H9 (cell line): ENCODE data around the gene NPAS3. TPM values are rescaled to one million over a fixed set of nuclear protein-coding genes. Genes with fewer than 3 reads are reported as not detected.
A peak's percentile ranks its signal among the peaks of the same experiment; 100 is the strongest.

ENCODE experiments used
- DNase-seq: peaks from one replicate; pipeline ENCODE4 v3.0.0-alpha.2; 2017
- H2AFZ ChIP-seq: one replicate; pipeline ENCODE4 v1.6.1; 2013; ENCODE audit warnings: mild to moderate bottlenecking, low read length, control low read depth, moderate library complexity
- H2AK5ac ChIP-seq: 2 replicates; pipeline ENCODE4 v1.6.1; 2013; ENCODE audit warnings: low read length, control low read depth, mixed read lengths; ENCODE audit not compliant: insufficient read length
- H2BK120ac ChIP-seq: one replicate; pipeline ENCODE4 v1.6.1; 2013; ENCODE audit warnings: low read depth, mild to moderate bottlenecking, low read length, control low read depth, inconsistent platforms; ENCODE audit not compliant: poor library complexity, severe bottlenecking
- H2BK12ac ChIP-seq: 2 replicates; pipeline ENCODE4 v1.6.1; 2013; ENCODE audit warnings: low read length, control low read depth, mixed read lengths, low read depth; ENCODE audit not compliant: insufficient read length
- H2BK15ac ChIP-seq: 2 replicates; pipeline ENCODE4 v1.6.1; 2013; ENCODE audit warnings: low read depth, low read length, control low read depth
- H2BK20ac ChIP-seq: one replicate; pipeline ENCODE4 v1.6.1; 2013; ENCODE audit warnings: low read depth, mild to moderate bottlenecking, low read length, control low read depth, inconsistent platforms; ENCODE audit not compliant: poor library complexity, severe bottlenecking
- H2BK5ac ChIP-seq: 2 replicates; pipeline ENCODE4 v1.6.1; 2013; ENCODE audit warnings: low read length, control low read depth, mixed read lengths; ENCODE audit not compliant: insufficient read length
- H3K14ac ChIP-seq: 2 replicates; pipeline ENCODE4 v1.6.1; 2013; ENCODE audit warnings: low read length, control low read depth; ENCODE audit not compliant: insufficient read depth
- H3K18ac ChIP-seq: 2 replicates; pipeline ENCODE4 v1.6.1; 2013; ENCODE audit warnings: low read depth, mild to moderate bottlenecking, mixed read lengths, low read length, control low read depth; ENCODE audit not compliant: insufficient read length
- H3K23ac ChIP-seq: 2 replicates; pipeline ENCODE4 v1.6.1; 2013; ENCODE audit warnings: low read length, control low read depth, mixed read lengths, low read depth; ENCODE audit not compliant: insufficient read length
- H3K23me2 ChIP-seq: 2 replicates; pipeline ENCODE4 v1.6.1; 2013; ENCODE audit warnings: low read depth, mild to moderate bottlenecking, mixed read lengths, low read length, control low read depth; ENCODE audit not compliant: insufficient read length, poor library complexity, severe bottlenecking
- H3K27ac ChIP-seq: 2 replicates; pipeline ENCODE4 v1.5.1; 2013; ENCODE audit warnings: low read length, control low read depth, mixed read lengths, low read depth; ENCODE audit not compliant: insufficient read length
- H3K27me3 ChIP-seq: 2 replicates; pipeline ENCODE4 v1.6.1; 2013; ENCODE audit warnings: low read length, control low read depth, inconsistent platforms; ENCODE audit not compliant: insufficient read depth
- H3K4ac ChIP-seq: 2 replicates; pipeline ENCODE4 v1.6.1; 2013; ENCODE audit warnings: low read depth, mild to moderate bottlenecking, control low read depth, inconsistent platforms, low read length, moderate library complexity
- H3K4me1 ChIP-seq: 2 replicates; pipeline ENCODE4 v1.6.1; 2013; ENCODE audit warnings: low read length, control low read depth, inconsistent platforms; ENCODE audit not compliant: insufficient read depth
- H3K4me2 ChIP-seq: 2 replicates; pipeline ENCODE4 v1.6.1; 2013; ENCODE audit warnings: low read length, control low read depth, mixed read lengths; ENCODE audit not compliant: insufficient read length, insufficient read depth
- H3K56ac ChIP-seq: 2 replicates; pipeline ENCODE4 v1.6.1; 2013; ENCODE audit warnings: low read depth, mild to moderate bottlenecking, mixed read lengths, low read length, control low read depth; ENCODE audit not compliant: insufficient read length
- H3K79me1 ChIP-seq: 2 replicates; pipeline ENCODE4 v1.6.1; 2013; ENCODE audit warnings: low read depth, mild to moderate bottlenecking, moderate library complexity, low read length, control low read depth, inconsistent platforms; ENCODE audit not compliant: insufficient read depth, poor library complexity, severe bottlenecking
- H3K79me2 ChIP-seq: 2 replicates; pipeline ENCODE4 v1.6.1; 2013; ENCODE audit warnings: low read length, control low read depth, inconsistent platforms; ENCODE audit not compliant: insufficient read depth
- H3K9ac ChIP-seq: 2 replicates; pipeline ENCODE4 v1.6.1; 2013; ENCODE audit warnings: low read length, control low read depth, mixed read lengths; ENCODE audit not compliant: insufficient read length; ENCODE audit errors: extremely low read depth
- H3K9me3 ChIP-seq: one replicate; pipeline ENCODE4 v1.6.1; 2013; ENCODE audit warnings: low read depth, low read length, inconsistent platforms; ENCODE audit not compliant: control insufficient read depth
- H3T11ph ChIP-seq: one replicate; pipeline ENCODE4 v1.6.1; 2013; ENCODE audit warnings: mild to moderate bottlenecking, low read length, control low read depth, inconsistent platforms
- H4K20me1 ChIP-seq: one replicate; pipeline ENCODE4 v1.6.1; 2013; ENCODE audit not compliant: control insufficient read depth, insufficient read length, insufficient read depth
- H4K5ac ChIP-seq: 2 replicates; pipeline ENCODE4 v1.6.1; 2013; ENCODE audit warnings: low read depth, mild to moderate bottlenecking, mixed read lengths, low read length, control low read depth; ENCODE audit not compliant: insufficient read length
- H4K8ac ChIP-seq: replicated peaks from 2 replicates; pipeline ENCODE4 v1.6.1; 2013; ENCODE audit warnings: low read length, control low read depth, mixed read lengths, low read depth; ENCODE audit not compliant: insufficient read length
- H4K91ac ChIP-seq: 2 replicates; pipeline ENCODE4 v1.6.1; 2013; ENCODE audit warnings: low read depth, mild to moderate bottlenecking, moderate library complexity, mixed read lengths, low read length, control low read depth; ENCODE audit not compliant: insufficient read length
- H3K27ac Mint-ChIP-seq, 3 experiments: 2 replicates in 2 of 3; 3 replicates in 1 of 3; pipeline ENCODE4 v1.8.0; 2020 to 2021; ENCODE audit warnings: mixed read lengths in 3 of 3, mild to moderate bottlenecking in 1 of 3, moderate library complexity in 1 of 3
- H3K27me3 Mint-ChIP-seq: 2 replicates; pipeline ENCODE4 v1.8.0; 2021; ENCODE audit warnings: low read depth, mild to moderate bottlenecking, moderate library complexity, mixed read lengths
- H3K36me3 Mint-ChIP-seq, 3 experiments: 2 replicates in 2 of 3; 3 replicates in 1 of 3; pipeline ENCODE4 v1.8.0; 2020 to 2021; ENCODE audit warnings: low read depth in 3 of 3, mixed read lengths in 3 of 3; ENCODE audit not compliant: insufficient read depth in 1 of 3
- H3K4me1 Mint-ChIP-seq, 2 experiments: 2 replicates each; pipeline ENCODE4 v1.8.0; 2020; ENCODE audit warnings: mixed read lengths in 2 of 2
- H3K4me3 Mint-ChIP-seq, 2 experiments: 2 replicates in 1 of 2; 3 replicates in 1 of 2; pipeline ENCODE4 v1.8.0; 2020 to 2021; ENCODE audit warnings: mild to moderate bottlenecking in 2 of 2, mixed read lengths in 2 of 2, moderate library complexity in 1 of 2
- H3K9me3 Mint-ChIP-seq, 2 experiments: 2 replicates in 1 of 2; 3 replicates in 1 of 2; pipeline ENCODE4 v1.8.0; 2020; ENCODE audit warnings: mild to moderate bottlenecking in 2 of 2, mixed read lengths in 2 of 2, moderate library complexity in 1 of 2
- WGBS: extraction: QIAGEN DNeasy Blood & Tissue Kit; methylation state at CpG from one replicate; pipeline ENCODE4 v1.1.7; 2013; ENCODE audit warnings: missing lambda C conversion rate, low lambda C conversion rate, mixed read lengths; ENCODE audit not compliant: insufficient read length; ENCODE audit errors: extremely low coverage; 5-methylcytosine and 5-hydroxymethylcytosine counted together
- total RNA-seq: library from RNA; stranded (reverse); gene quantifications from 2 replicates; pipeline ENCODE4 v1.2.1, GENCODE V29; 2021
- TF ChIP-seq, protein P1 (sequence below): fragments of 200-600 bp; sonication (generic); conservative IDR thresholded peaks from 3 replicates; pipeline ENCODE4 v1.8.0; 2021; ENCODE audit warnings: antibody characterized with exemption, mild to moderate bottlenecking

Gene NPAS3
- total RNA-seq, 1 experiment from 2014 or later, result 0.17 TPM

- H3K27ac Mint-ChIP-seq, result no peak overlapping the region
These were observed 844.2 kb downstream of the NPAS3 start for GRCh38 chr14:33782923-33783322.

More at GRCh38 chr14:33782923-33783322, 844.2 kb downstream of the NPAS3 start:
- H3K4me1 Mint-ChIP-seq, result peaks cover 18 to 20% of the 10 kb centered on the region in 2 experiments
- Histone ChIP-seq H2BK20ac (no peak overlapping the region), H3K23me2 (no peaks in the 10 kb centered on the region), H3K27ac (no peak overlapping the region), H3K4me2 (no peak overlapping the region), H3K14ac (no peak overlapping the region), H3K23ac (no peak overlapping the region), H3K4ac (no peak overlapping the region), H2BK15ac (no peak overlapping the region), H2AFZ (peak overlapping the region; percentile 56), H3T11ph (no peak overlapping the region), H3K27me3 (no peaks in the 10 kb centered on the region), H4K91ac (no peak overlapping the region), H3K79me2 (no peaks in the 10 kb centered on the region), H3K79me1 (no peaks in the 10 kb centered on the region), H4K5ac (no peak overlapping the region), H2AK5ac (no peak overlapping the region), H4K20me1 (no peaks in the 10 kb centered on the region), H2BK5ac (no peak overlapping the region), H3K9me3 (no peaks in the 10 kb centered on the region), H3K18ac (no peak overlapping the region), H3K9ac (no peak overlapping the region), H4K8ac (no peak overlapping the region), H3K56ac (no peak overlapping the region), H2BK120ac (no peak overlapping the region), H3K4me1 (no peaks in the 10 kb centered on the region), H2BK12ac (no peak overlapping the region)
- no peaks in the 10 kb centered on the region for H3K36me3 Mint-ChIP-seq
- no peaks in the 10 kb centered on the region for H3K9me3 Mint-ChIP-seq
- no peak overlapping the region for H3K4me3 Mint-ChIP-seq
- no CpG with 5 or more reads among the region's 6 CpGs for WGBS
- TF ChIP-seq, protein P1, sequence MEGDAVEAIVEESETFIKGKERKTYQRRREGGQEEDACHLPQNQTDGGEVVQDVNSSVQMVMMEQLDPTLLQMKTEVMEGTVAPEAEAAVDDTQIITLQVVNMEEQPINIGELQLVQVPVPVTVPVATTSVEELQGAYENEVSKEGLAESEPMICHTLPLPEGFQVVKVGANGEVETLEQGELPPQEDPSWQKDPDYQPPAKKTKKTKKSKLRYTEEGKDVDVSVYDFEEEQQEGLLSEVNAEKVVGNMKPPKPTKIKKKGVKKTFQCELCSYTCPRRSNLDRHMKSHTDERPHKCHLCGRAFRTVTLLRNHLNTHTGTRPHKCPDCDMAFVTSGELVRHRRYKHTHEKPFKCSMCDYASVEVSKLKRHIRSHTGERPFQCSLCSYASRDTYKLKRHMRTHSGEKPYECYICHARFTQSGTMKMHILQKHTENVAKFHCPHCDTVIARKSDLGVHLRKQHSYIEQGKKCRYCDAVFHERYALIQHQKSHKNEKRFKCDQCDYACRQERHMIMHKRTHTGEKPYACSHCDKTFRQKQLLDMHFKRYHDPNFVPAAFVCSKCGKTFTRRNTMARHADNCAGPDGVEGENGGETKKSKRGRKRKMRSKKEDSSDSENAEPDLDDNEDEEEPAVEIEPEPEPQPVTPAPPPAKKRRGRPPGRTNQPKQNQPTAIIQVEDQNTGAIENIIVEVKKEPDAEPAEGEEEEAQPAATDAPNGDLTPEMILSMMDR, result no peak
- no peak for DNase-seq
- no peaks in the 10 kb centered on the region for H3K27me3 Mint-ChIP-seq
